IPS DF 4.7 (cell line): ENCODE results near the gene GDF11.

Experiments used
- DNase-seq: peaks from one replicate; pipeline ENCODE4 v3.0.0-alpha.2; 2013; ENCODE audit warnings: low spot score; ENCODE audit errors: extremely low read depth

Gene GDF11

GRCh38 chr12:55789893-55790292 lies 47.0 kb downstream of the GDF11 start:
- DNase-seq, result no peak

GRCh38 chr12:55795950-55796349 lies 53.0 kb downstream of the GDF11 start:
- DNase-seq, result no peak

GRCh38 chr12:55797068-55797467 lies 54.1 kb downstream of the GDF11 start:
- no peak for DNase-seq

- no peak for DNase-seq
Observed at GRCh38 chr12:55797550-55797949, 54.6 kb downstream of the GDF11 start.
